Inferior parietal cortex (tissue), 1 donor: ENCODE results near the gene HAUS2.

Experiments used
- DNase-seq: peaks from one replicate; pipeline ENCODE4 v3.0.0-alpha.2; 2016; ENCODE audit errors: extremely low spot score

Gene HAUS2

GRCh38 chr15:42608110-42608531, 59.5 kb downstream of the HAUS2 start:
- no peak for DNase-seq

GRCh38 chr15:42608752-42609488, 60.3 kb downstream of the HAUS2 start:
- no peak for DNase-seq

DNA sequence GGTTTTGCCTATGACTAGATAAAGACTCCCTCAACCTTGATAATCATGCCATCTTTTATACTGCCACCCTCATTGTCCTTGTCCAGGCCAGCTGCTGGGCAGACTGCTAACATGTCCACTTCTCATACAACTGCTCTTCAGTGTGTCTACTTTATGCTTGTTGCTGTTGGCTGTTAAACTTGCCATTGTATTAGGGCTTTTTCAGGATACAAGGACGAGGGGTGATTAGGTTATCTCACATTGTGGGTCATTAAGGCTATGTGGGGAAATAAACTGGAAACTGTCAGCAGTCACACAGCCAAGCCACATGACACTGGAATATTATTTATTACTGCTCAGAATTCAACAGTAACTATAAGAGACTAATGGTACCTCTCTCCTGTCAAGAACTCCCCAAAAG, 62.9 kb downstream of the HAUS2 start:
- DNase-seq: no peak

DNA sequence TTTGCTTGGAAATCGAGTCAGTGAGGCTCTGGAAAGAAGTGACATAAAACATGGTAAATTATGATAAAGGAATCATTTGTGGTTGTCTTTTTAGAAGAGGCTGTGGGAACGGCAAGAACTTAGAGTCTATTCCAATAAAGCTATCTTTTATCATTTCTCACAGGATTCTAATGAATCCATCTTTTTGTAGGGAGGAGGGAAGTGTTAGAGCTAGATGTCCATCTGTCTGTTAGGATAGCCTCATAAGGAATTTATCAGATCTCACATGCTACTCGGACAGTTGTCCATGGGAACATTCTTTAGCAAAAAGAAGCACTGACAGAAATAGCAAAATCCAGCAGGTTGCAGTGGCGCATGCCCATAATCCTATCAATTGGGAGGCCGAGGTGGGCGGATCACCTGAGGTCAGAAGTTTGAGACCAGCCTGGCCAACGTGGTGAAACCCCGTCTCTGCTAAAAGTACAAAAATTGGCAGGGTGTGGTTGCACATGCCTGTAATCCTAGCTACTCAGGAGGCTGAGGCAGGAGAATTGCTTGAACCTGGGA, 63.8 kb downstream of the HAUS2 start:
- DNase-seq: no peak

DNA sequence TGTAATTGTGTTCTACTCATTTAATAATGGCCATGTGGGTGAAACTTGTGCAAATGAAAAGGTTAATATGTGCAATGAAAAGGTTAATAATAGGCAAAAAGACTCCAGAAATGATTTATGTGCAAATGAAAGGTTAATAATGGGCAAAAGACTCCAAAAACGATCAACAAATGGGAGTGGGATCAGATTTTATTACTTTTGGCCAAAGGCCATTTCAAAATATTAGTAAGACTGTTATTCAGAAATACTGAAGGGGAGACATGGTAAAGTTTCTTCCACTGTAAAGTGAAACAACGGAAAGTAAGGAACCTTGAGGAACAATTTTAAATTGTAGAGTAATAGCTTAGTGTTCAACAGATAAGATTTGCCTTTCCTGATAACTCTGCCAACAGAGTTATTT, 67.5 kb downstream of the HAUS2 start:
- no peak for DNase-seq
